ENCODE results near the gene TBC1D20.

- TF ChIP-seq CTCF (conservative IDR thresholded peaks at IDR 0.05 in 1 of 2, IDR thresholded peaks at IDR 0.05 in 1 of 2; ENCODE audit: low read depth in 1 of 2, low read length in 2 of 2), result no peak
- no peak for TF ChIP-seq EZH2 (IDR thresholded peaks at IDR 0.05; ENCODE audit: low read length, missing control alignments)
Observed at GRCh38 chr20:474581-474980, 12.2 kb upstream of the TBC1D20 start.
